T-helper 2 cell treated with Interferon-gamma antibody and Interleukin-4, amounts not matched to agents 100 ng/mL and 5 ng/mL, for 36 hours (primary cell): ENCODE measurements around the gene SEMA4C. TPM values are rescaled to one million over a fixed set of nuclear protein-coding genes. Genes with fewer than 3 reads are reported as not detected.
"Not testable (repeated sequence)": the region's sequence is repeated elsewhere in the genome, so short reads cannot be mapped to it uniquely, and the experiment has no call there.

Experiments
- intact Hi-C: fragments of 100-400 bp; cut with micrococcal nuclease; formaldehyde crosslinking; loops from one replicate; pipeline ENCODE4 v1.15.1; 2023
- total RNA-seq: library from RNA; stranded (reverse); gene quantifications from 2 replicates; pipeline ENCODE4 v1.2.3, GENCODE V29; 2022

SEMA4C gene
- total RNA-seq, 1 donor from 2014 or later: 27.4 TPM

DNA sequence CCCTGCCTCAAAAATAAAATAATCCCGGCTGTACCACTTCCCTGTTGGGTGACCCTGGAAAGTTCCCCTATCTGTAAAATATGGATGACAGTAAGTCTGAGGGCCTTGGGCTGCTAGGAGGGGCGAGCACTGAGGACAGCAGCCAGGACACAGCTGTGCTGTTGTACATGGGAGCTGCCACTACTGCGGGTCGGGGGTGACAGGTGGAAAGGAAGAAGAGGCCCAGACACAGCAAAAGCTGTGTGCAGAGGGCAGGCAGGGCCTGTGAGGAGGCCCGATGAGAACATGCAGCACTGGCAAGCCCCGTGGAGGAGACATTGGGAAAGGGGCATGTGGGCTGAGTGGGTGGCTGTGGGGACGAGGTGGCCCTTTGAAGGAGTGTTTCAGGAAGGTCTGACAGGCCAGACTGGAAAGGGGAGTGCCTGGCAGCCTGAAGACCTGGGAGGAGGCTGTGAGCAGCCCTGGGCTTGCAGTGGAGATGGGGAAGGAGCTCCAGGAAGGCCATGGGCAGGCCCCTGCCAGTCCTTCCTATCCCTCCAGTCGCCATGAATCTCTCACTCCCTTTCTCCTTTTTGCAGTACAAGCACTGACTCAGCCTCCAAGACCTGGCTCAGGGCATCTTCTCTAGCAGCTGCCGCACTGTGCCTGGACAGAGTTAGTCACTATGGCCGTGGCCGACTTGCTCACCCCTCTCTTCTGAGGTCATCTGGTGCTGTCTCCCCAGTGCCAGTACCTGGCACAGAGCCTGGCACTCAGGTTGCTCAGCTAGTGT lies 28.9 kb upstream of the SEMA4C start:
- intact Hi-C loops: no loop called here

- intact Hi-C loops: no loop called here
Measured at GRCh38 chr2:96898135-96898505, 28.2 kb upstream of the SEMA4C start.

DNA sequence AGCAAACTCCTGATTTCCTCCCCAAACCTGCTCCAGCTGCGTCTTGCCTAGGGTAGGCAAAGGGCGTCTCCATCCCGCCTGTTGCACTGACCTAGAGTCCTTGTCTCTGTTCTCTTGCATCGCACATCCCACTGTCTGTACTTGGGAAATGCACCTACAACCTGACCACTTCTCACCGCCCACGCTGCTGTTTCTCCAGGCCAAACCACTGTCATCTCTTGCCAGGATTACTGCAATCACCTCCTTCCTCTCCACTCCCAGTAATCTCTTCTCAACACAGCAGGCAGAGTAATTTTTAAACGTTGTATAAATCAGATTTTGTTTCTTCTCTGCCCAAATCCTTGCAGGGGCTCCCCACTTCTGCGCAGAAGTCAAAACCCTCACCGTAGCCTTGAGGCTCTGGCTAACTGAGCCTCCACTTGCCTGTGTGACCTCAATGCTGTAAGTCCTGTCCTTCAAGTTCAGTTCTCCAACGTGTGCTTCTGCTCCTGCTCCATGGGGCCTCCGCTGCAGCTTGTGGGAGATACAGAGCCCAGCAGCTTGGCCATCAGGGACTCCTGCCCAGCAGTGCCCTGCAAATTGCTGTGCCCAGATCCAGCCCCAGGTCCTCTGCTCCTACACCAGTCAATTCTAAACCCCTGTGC lies 27.7 kb upstream of the SEMA4C start:
- intact Hi-C loops: no loop called here

- intact Hi-C loops: no loop called here
Measured at GRCh38 chr2:96895746-96896651, 26.1 kb upstream of the SEMA4C start.

DNA sequence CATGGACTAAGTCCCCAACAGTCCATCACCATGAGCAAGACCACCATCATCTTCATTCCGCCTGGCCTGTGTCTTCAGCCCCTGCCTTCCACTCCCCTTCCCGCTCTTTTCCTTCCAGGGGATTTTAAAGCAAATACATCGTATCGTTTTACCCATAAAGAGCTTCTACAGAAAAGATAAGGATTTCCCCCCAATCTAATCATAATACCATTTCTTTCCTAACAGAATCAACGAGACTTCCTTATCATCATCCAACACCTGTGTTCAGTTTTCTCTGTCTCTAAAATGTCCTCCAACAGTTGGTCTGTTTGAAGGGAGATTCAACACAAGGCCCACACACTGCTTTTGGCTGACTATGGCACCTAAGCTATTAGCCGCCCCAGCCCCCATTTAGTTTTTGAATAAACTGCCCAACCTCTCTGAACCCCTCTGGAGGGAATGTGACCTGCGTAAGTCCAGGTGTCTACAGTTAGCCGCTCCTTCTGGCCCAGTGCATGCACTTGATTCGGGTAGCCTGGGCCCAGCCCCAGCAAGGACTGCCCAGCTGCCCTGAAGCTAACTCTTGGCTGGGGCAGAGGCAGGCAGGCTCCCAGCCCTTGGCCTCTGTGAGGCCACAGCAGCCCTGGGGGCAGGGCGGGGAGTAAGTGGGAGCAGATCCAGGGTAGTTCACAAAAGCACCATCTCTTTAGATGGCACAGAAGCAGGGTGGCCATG lies 25.3 kb upstream of the SEMA4C start:
- intact Hi-C loops: no loop called here

GRCh38 chr2:96894151-96894531 lies 24.3 kb upstream of the SEMA4C start:
- intact Hi-C loops: no loop called here

GRCh38 chr2:96893289-96894150 lies 23.6 kb upstream of the SEMA4C start:
- intact Hi-C loops: no loop called here

GRCh38 chr2:96891591-96892333 lies 21.9 kb upstream of the SEMA4C start:
- intact Hi-C loops: no loop called here

DNA sequence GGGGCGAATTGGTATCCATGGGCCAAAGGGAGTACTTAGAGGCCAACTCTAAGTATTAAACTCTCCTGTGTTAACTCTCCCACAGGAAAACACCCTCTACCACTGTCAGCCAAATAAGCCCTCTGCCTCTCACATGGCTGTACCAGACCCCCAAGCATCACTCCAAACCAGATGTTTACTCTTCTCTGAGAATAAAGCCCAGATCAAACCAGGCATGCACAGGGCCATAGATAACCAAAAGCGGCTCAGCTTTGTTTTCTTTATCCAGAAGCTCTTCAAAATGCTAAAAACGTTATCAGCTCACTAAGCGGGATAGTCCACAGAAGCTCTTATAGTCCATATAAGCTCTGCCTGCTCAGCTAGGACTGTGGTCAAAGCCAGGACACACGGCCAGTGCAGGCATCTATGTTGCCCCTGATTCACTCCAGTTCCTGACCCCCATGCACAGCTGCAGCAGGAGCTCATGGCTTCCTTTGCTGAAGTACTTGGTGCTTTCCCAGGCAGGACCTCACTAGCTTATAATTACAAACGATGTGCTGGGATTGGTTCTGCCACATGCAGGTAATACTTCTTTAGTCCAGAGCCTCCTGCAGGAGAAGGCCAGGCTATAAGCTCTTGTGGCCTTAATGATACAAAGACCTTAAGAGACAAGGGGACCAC lies 21.0 kb upstream of the SEMA4C start:
- intact Hi-C loops: no loop called here

GRCh38 chr2:96890252-96890651 lies 20.4 kb upstream of the SEMA4C start:
- intact Hi-C loops: no loop called here

- intact Hi-C loops: not testable (repeated sequence)
Measured at GRCh38 chr2:96889502-96889901, 19.6 kb upstream of the SEMA4C start.

DNA sequence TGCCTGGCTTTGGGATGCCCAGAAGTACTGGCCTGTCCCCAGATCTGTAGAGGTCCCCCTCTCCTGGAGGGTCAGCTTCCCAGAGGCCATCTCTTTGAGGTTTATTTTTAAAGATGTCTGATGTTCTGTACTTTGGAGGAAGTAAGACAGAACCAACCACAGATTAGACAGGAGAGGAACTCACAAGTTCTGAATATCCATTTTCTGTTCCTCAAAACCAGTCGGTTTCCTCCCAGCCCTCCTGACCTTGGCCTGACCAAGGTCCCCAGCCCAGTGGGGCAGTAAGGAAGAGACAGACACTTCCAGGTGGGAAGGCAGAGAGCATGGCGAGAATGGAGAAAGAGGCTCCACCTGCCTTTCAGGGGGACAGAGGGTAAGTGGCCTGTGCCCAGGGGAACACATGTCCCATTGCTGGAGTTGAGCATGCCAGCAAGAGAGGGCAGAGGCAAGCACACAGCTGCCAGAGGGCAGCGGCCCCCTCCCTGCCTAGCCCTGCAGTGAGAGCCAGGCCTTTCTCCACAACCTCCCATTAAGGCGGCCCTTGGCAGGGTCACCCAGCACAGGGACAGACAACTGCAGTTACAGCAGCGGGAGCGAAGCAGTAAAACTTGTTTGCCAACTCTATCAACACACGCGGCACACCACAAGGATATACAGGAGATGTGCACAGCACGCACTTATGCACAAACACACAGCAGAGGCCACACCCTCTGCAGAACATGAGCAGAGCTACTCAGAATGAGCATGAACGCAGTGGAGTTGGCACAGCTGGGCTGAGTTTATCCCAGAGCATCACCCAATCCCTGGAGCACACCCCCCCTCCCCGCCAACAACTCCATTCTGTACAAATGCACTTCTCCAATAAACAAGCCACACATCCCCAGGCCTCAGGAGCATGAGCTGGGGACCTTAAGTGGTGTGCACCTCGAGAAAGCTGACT lies 18.5 kb upstream of the SEMA4C start:
- intact Hi-C loops: no loop called here

GRCh38 chr2:96887493-96888012 lies 17.7 kb upstream of the SEMA4C start:
- intact Hi-C loops: no loop called here

- intact Hi-C loops: no loop called here
Measured at GRCh38 chr2:96885432-96886347, 15.8 kb upstream of the SEMA4C start.

DNA sequence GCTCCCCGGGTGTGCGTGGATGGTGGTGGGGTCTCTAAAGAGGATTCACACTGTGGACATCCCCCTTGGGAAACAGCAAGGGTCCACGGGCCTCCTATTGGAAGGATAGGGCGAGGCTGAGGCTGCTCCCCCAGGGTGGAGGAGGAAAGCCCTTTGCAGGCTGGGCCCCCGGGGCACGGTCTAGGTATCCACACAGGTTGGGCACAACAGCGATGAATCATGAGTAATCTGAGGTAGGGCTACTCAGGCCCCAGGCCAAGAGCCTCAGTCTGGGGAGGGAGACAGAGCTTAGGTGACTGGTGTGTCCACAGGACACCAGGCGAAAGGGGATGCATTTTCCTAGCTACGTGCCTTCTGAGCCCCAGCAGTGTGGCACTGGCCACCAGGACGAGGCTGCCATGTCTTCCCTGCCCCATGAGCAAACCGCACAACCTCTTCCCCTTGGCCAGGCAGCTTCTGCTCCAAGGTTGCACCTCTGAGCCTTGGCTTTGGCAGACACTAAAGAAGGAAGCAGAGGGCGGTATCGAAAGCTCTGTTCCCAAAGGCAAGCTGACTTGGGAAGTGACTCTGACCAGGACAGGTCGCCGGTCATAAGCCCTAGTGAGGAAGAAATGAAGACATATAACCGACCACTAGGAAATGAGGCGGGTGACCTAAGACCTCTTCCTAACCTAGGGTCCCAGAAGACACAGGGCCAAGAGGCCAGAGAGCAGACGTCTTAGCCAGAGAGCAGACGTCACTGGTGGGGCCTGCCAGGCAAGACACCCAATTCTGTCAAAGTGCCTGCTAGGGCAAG lies 14.6 kb upstream of the SEMA4C start:
- intact Hi-C loops: no loop called here

- intact Hi-C loops: no loop called here
Measured at GRCh38 chr2:96883306-96883705, 13.4 kb upstream of the SEMA4C start.
